NCI-H2081 (cell line): ENCODE results near the gene GFER.
"Not testable (repeated sequence)": the region's sequence is repeated elsewhere in the genome, so short reads cannot be mapped to it uniquely, and the experiment has no call there.

Experiments used
- DNase-seq, 2 experiments: peaks; one replicate each; lab custom pipeline; 2025; lab: John Stamatoyannopoulos, UW

Gene GFER

DNA sequence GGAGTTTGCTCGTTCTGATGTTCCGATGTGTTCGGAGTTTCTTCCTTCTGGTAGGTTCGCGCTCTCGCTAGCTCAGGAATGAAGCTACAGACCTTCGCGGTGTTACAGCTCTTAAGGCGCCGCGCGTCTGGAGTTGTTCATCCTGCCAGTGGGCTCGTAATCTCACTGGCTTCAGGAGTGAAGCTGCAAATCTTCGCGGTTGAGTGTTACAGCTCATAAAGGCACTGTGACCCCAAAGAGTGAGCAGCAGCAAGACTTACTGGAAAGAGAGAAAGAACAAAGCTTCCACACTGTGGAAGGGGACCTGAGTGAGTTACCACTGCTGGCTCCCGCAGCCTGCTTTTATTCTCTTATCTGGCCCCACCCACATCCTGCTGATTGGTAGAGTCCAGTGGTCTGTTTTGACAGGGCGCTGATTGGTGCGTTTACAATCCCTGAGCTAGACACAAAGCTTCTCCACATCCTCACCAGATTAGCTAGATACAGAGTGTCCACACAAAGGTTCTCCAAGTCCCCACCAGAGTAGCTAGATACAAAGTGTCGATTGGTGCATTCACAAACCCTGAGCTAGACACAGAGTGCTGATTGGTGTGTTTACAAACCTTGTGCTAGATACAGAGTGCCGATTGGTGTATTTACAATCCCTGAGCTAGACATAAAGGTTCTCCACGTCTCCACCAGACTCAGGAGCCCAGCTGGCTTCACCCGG, 26.4 kb upstream of the GFER start:
- DNase-seq: not testable (repeated sequence)

DNA sequence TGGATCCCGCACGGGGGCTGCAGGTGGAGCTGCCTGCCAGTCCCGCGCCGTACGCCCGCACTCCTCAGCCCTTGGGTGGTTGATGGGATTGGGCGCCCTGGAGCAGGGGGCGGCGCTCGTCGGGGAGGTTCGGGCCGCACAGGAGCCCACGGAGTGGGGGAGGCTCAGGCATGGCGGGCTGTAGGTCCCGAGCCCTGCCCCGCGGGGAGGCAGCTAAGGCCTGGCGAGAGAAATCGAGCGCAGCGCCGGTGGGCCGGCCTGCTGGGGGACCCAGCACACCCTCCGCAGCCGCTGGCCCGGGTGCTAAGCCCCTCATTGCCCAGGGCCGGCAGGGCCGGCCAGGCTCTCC, 25.9 kb upstream of the GFER start:
- not testable (repeated sequence) for DNase-seq

DNA sequence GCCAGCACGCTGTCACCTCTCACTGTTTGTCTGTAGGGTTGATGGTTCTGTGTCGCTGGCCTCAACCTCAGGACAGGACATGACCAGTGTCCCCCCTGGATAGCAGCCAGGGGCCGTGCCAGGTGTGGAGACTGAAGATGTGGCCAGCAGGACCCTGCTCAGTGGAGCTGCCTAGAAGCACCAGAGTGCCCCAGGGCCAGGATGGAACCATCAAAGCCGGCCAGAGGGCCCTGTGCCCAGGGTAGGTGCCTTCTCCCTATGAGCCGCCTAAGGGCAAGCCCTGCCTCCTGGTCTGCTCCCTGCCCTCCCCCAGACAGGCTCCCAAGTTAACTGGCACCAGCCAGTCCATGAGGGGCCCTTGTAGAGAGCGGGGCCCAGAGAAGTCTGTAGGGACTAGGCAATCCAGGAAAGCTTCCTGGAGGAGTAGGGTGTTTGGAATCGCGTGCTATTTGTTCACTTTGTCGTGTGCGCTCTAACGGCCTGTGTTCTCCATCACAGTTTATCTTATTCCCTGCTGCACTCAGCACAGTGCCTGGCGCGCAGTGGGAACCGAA, 25.2 kb upstream of the GFER start:
- no peak for DNase-seq

DNA sequence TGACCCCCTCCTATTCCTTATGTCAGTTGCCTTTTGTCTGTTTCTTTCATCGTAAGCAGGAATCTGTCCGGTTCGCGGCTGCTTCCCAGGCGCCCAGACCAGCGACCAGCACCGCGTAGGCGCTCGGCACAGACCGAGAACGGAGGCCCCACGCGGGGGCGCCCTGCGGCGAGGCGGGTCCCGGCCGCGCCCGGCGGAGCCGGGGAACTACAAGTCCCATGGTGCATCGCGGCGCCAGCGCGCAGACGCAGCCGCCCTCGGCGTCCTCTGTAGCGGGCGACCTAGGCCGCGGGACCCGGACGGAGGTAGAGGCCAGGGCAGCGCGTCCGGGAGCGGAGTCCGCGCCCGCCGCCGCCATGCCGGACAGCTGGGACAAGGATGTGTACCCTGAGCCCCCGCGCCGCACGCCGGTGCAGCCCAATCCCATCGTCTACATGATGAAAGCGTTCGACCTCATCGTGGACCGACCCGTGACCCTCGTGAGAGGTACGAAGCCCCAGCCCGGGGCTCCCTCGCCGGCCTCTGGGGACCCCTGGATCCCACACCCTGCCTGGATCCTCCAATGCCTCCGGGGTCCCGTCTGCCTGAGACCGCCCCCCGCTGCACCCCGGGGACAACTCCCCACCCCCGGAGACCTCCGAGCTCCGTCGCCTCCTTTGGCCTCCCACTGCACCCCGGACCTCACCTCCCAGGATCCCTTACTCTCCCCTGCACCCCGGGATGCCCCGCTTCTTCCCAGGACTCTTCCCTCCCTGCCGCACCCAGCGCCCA, 24.5 kb upstream of the GFER start, which contains the start of gene NDUFB10:
TSS of gene NDUFB10 (plus strand) at position 270 of the 771 bp plus-strand sequence. CDS start at position 357, 87 bp downstream.
- peak; percentile 83 to 88 for DNase-seq

- peak; percentile 51 to 77 for DNase-seq
Measured at GRCh38 chr16:1960665-1961630, 23.0 kb upstream of the GFER start.

- DNase-seq: peak in 1 of 2 experiments; percentile 26
Measured at GRCh38 chr16:1961651-1962067, 22.3 kb upstream of the GFER start.

- not testable (repeated sequence) for DNase-seq
Measured at GRCh38 chr16:1962161-1963153, 21.5 kb upstream of the GFER start.

- peak; percentile 46 for DNase-seq
Measured at GRCh38 chr16:1963806-1964505, 20.0 kb upstream of the GFER start.

DNA sequence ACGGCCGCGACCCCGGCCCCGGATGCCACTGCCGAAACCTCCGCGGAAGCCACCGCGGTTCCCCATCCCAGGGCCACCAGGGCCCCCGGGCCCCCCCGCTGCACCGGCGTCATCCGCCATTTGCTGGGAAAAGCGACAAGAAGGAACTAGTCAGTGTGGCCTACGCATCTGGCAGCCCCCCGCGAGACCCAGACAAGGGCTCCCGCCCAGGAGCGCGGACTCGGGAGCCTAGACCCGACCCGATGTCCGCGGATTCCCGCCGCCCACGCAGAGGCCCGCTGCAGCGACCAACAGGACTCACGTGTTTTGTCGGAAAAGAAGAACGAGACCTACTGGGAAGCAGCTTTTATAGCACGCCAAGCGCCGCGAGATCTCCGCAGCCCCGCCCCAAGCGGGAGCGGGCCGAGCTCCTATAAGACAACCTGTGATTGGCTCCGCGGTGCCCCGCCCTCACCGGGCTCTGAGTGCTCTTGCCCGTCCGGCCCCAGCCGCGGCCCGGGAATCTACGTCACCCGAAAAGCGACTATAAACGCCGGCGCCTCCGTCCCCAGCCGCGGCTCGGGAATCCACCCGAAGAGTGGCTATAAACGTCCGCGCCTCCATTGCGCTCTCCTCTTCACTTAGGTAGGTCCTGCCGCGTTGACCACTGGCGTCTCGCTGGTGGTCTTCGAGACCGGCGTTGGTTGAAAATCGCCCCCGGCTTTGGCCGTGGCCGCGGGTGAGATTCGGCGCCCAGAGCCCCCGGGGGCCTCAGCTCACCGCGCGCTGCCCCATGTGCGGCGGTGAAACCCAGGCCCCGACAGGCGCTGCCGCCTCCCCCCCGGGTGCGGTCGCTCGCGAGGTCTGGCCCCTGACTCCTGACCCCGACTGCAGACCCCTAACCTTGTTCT, 19.2 kb upstream of the GFER start, which contains the start of gene RPS2:
TSS of gene RPS2 (minus strand) at position 321 of the 890 bp plus-strand sequence. CDS start at position 120, 201 bp downstream.
- DNase-seq: peak; percentile 98

GRCh38 chr16:1965396-1966001, 18.5 kb upstream of the GFER start:
- no peak for DNase-seq

DNA sequence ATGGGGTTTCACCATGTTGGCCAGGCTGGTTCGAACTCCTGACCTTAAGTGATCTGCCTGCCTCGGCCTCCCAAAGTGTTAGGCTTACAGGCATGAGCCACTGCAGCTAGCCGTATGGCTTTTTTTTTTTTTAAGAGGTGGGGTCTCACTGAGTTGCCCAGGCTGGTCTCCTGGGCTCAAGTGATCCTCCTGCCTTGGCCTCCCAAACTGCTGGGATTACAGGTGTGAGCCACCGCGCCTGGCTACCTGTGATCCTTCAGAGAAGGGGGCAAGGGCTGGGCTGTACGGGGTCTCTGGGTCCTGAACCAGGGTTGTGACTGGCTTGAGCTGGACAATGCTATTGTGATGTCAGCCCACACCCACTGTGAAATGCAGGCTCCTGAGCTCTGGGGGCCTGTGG, 17.5 kb upstream of the GFER start, which contains the start of gene RNF151:
TSS of gene RNF151 (plus strand) at position 397 of the 400 bp plus-strand sequence. CDS start 26 bp downstream, outside the sequence.
- DNase-seq: no peak

- no peak for DNase-seq
Measured at GRCh38 chr16:1968146-1968953, 15.6 kb upstream of the GFER start.

- peak; percentile 92 to 95 for DNase-seq
Measured at GRCh38 chr16:1971796-1972489, 12.1 kb upstream of the GFER start, which contains the start of gene TBL3. TBL3 (plus strand) TSS chr16:1972053; CDS start chr16:1972165, 112 bp downstream.

- DNase-seq: no peak
Measured at GRCh38 chr16:1972490-1972877, 11.5 kb upstream of the GFER start.

GRCh38 chr16:1973461-1974156, 10.4 kb upstream of the GFER start:
- no peak for DNase-seq
